A549 (cell line): ENCODE measurements around the gene ASIP. TPM values are rescaled to one million over a fixed set of nuclear protein-coding genes. Genes with fewer than 3 reads are reported as not detected.

Experiments
- ATAC-seq, 2 experiments: fragments of 200-7000 bp in 1 of 2; fragments of >200 bp in 1 of 2; cut with Nextera tagmentation in 1 of 2; cut with Tn5 transposase in 1 of 2; 3 replicates each; pipeline versions ENCODE4 v1.8.0 to v1.9.1; 2018 to 2020; ENCODE audit warnings: mild to moderate bottlenecking in 1 of 2, moderate library complexity in 1 of 2
- CTCF ChIA-PET: fragments of 300-600 bp; sonication (Branson Sonifier 250); formaldehyde crosslinking; extraction: SDS; loops from one replicate; lab custom pipeline; 2021; ENCODE audit warnings: antibody characterized with exemption, inconsistent platforms; lab: Yijun Ruan, JAX
- POLR2A ChIA-PET: fragments of 350-600 bp; formaldehyde crosslinking; extraction: SDS; loops from one replicate; lab custom pipeline; 2021; ENCODE audit warnings: antibody characterized with exemption, inconsistent platforms; lab: Yijun Ruan, JAX
- DNase-seq, 2 experiments: peaks; one replicate each; pipeline versions ENCODE4 v3.0.0 to v3.0.0-alpha.2; 2011 to 2016; ENCODE audit warnings: low read depth in 1 of 2, low spot score in 1 of 2
- FAIRE-seq: peaks from 2 replicates; lab custom pipeline; 2011; peaks lifted over from hg19 to GRCh38; lab: Jason Lieb, UNC
- H3K27ac ChIP-seq, 2 experiments: fragments of >200 bp; sonication (Bioruptor Twin); formaldehyde crosslinking; 3 replicates each; pipeline ENCODE4 v1.5.1; 2016 to 2017
- H3K4me1 ChIP-seq: fragments of >200 bp; sonication (Bioruptor Twin); formaldehyde crosslinking; 3 replicates; pipeline ENCODE4 v1.6.1; 2016
- H3K4me2 ChIP-seq: fragments of >200 bp; sonication (Bioruptor Twin); formaldehyde crosslinking; 3 replicates; pipeline ENCODE4 v1.6.1; 2016
- H3K4me3 ChIP-seq: fragments of >200 bp; sonication (Bioruptor Twin); formaldehyde crosslinking; 3 replicates; pipeline ENCODE4 v1.5.1; 2016
- H3K9me3 ChIP-seq: fragments of >200 bp; sonication (Bioruptor Twin); formaldehyde crosslinking; 3 replicates; pipeline ENCODE4 v1.6.1; 2016
- EHF ChIP-seq: fragments of 250-450 bp; sonication (Bioruptor Pico); IDR thresholded peaks from 2 replicates; pipeline ENCODE4 v1.5.0; 2020; ENCODE audit warnings: mild to moderate bottlenecking
- EHMT2 ChIP-seq: fragments of 200-600 bp; sonication (generic); IDR thresholded peaks from 2 replicates; pipeline ENCODE4 v1.6.1; 2016; ENCODE audit warnings: antibody characterized with exemption, low read depth, mild to moderate bottlenecking, moderate library complexity
- EP300 ChIP-seq, 2 experiments: fragments of >200 bp; sonication (Bioruptor Twin); formaldehyde crosslinking; IDR thresholded peaks; 2 replicates in 1 of 2; 3 replicates in 1 of 2; pipeline ENCODE4 v1.6.1; 2016 to 2017
- FOSL2 ChIP-seq, 2 experiments: fragments of 450-650 bp in 1 of 2; fragments of >200 bp in 1 of 2; sonication (Bioruptor Twin) in 1 of 2; formaldehyde crosslinking; IDR thresholded peaks; 2 replicates each; pipeline versions ENCODE4 v1.5.0 to v1.6.1; 2016 to 2020; ENCODE audit warnings: mild to moderate bottlenecking in 1 of 2, moderate library complexity in 1 of 2
- GATA3 ChIP-seq: IDR thresholded peaks from 2 replicates; pipeline ENCODE4 v1.6.1; 2012; ENCODE audit warnings: borderline replicate concordance
- HOXA7 ChIP-seq: fragments of 250-450 bp; sonication (Bioruptor Pico); IDR thresholded peaks from 2 replicates; pipeline ENCODE4 v1.5.0; 2020; ENCODE audit warnings: mild to moderate bottlenecking, moderate library complexity
- KDM1A ChIP-seq: fragments of 200-600 bp; sonication (generic); IDR thresholded peaks from 2 replicates; pipeline ENCODE4 v1.6.1; 2016; ENCODE audit warnings: low read depth, mild to moderate bottlenecking
- MYC ChIP-seq: IDR thresholded peaks from 2 replicates; pipeline ENCODE4 v1.6.1; 2012; ENCODE audit warnings: mild to moderate bottlenecking, inconsistent platforms, low read length, improper control_type of control experiment, borderline replicate concordance
- NFE2L2 ChIP-seq: fragments of 150-350 bp; conservative IDR thresholded peaks from 2 replicates; pipeline ENCODE4 v1.6.1; 2014; ENCODE audit warnings: low read length
- RARB ChIP-seq: fragments of 250-450 bp; sonication (Bioruptor Pico); IDR thresholded peaks from 2 replicates; pipeline ENCODE4 v1.8.0; 2021; ENCODE audit warnings: mild to moderate bottlenecking, moderate library complexity
- RCOR1 ChIP-seq: fragments of 150-350 bp; IDR thresholded peaks from 2 replicates; pipeline ENCODE4 v1.6.1; 2014; ENCODE audit warnings: antibody characterized with exemption, low read length, low read depth
- SREBF2 ChIP-seq: fragments of 450-650 bp; IDR thresholded peaks from 2 replicates; pipeline ENCODE4 v1.6.1; 2014; ENCODE audit warnings: mild to moderate bottlenecking, moderate library complexity
- ZFP36 ChIP-seq: fragments of 450-650 bp; IDR thresholded peaks from 2 replicates; pipeline ENCODE4 v1.6.1; 2014; ENCODE audit warnings: borderline replicate concordance; ENCODE audit not compliant: partially characterized antibody
- WGBS: methylation state at CpG from one replicate; pipeline ENCODE4 v1.1.6; 2017; ENCODE audit errors: missing lambda C conversion rate; 5-methylcytosine and 5-hydroxymethylcytosine counted together
- polyA plus RNA-seq, 4 experiments: library from polyadenylated mRNA; depleted of rRNA in 3 of 4; stranded (reverse); fragments of >200 nt; fragmentation: RNase III in 1 of 4; extraction: RNeasy Plus Mini Kit Qiagen cat#74134 plus additional on column Dnase treatment in 1 of 4; gene quantifications; 2 replicates in 3 of 4; 3 replicates in 1 of 4; pipeline ENCODE4 v1.2.3, GENCODE V29; 2011 to 2017
- TF ChIP-seq, protein P1 (sequence below): fragments of 200-600 bp; sonication (generic); IDR thresholded peaks from 2 replicates; pipeline ENCODE4 v1.6.1; 2016; ENCODE audit warnings: antibody characterized with exemption, mild to moderate bottlenecking, moderate library complexity
- TF ChIP-seq, protein P2 (sequence below): IDR thresholded peaks from 2 replicates; pipeline ENCODE4 v1.6.1; 2012
- TF ChIP-seq, protein P3 (sequence below): fragments of 250-450 bp; sonication (Bioruptor Pico); IDR thresholded peaks from 2 replicates; pipeline ENCODE4 v1.5.0; 2020; ENCODE audit warnings: low read depth, mild to moderate bottlenecking, moderate library complexity
- TF ChIP-seq, protein P4 (sequence below): IDR thresholded peaks from 2 replicates; pipeline ENCODE4 v1.6.1; 2012
- TF ChIP-seq, protein P5 (sequence below): fragments of 450-650 bp; IDR thresholded peaks from 2 replicates; pipeline ENCODE4 v1.6.1; 2014; ENCODE audit warnings: antibody characterized with exemption

ASIP gene
- polyA plus RNA-seq, 2 of the 4 experiments (the other 2 are of a cell fraction): not detected

DNA sequence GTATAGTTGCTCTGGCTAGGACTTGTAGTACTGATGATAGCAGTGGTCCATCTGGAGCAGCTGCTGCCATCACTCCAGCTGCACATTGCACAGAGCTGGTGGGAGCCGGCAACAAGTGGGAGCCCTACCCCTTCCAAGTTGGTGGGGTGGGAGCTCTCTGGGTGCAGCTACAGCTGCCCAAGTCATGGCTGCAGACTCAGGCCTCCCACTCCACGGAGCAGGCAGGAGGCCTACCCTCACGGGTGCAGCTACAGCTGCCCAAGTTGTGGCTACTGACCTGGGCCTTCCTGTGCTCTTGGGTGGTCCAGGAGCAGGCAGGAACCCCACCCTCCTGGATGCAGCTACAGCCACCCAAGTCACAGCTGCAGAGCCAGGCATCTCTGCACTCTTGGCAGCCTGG lies 32.1 kb upstream of the ASIP start (continued):
- TF ChIP-seq, protein P1, sequence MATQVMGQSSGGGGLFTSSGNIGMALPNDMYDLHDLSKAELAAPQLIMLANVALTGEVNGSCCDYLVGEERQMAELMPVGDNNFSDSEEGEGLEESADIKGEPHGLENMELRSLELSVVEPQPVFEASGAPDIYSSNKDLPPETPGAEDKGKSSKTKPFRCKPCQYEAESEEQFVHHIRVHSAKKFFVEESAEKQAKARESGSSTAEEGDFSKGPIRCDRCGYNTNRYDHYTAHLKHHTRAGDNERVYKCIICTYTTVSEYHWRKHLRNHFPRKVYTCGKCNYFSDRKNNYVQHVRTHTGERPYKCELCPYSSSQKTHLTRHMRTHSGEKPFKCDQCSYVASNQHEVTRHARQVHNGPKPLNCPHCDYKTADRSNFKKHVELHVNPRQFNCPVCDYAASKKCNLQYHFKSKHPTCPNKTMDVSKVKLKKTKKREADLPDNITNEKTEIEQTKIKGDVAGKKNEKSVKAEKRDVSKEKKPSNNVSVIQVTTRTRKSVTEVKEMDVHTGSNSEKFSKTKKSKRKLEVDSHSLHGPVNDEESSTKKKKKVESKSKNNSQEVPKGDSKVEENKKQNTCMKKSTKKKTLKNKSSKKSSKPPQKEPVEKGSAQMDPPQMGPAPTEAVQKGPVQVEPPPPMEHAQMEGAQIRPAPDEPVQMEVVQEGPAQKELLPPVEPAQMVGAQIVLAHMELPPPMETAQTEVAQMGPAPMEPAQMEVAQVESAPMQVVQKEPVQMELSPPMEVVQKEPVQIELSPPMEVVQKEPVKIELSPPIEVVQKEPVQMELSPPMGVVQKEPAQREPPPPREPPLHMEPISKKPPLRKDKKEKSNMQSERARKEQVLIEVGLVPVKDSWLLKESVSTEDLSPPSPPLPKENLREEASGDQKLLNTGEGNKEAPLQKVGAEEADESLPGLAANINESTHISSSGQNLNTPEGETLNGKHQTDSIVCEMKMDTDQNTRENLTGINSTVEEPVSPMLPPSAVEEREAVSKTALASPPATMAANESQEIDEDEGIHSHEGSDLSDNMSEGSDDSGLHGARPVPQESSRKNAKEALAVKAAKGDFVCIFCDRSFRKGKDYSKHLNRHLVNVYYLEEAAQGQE: no peak
- no peak for TF ChIP-seq EP300 (IDR thresholded peaks at IDR 0.05)
- TF ChIP-seq, protein P2, sequence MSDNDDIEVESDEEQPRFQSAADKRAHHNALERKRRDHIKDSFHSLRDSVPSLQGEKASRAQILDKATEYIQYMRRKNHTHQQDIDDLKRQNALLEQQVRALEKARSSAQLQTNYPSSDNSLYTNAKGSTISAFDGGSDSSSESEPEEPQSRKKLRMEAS: no peak

DNA sequence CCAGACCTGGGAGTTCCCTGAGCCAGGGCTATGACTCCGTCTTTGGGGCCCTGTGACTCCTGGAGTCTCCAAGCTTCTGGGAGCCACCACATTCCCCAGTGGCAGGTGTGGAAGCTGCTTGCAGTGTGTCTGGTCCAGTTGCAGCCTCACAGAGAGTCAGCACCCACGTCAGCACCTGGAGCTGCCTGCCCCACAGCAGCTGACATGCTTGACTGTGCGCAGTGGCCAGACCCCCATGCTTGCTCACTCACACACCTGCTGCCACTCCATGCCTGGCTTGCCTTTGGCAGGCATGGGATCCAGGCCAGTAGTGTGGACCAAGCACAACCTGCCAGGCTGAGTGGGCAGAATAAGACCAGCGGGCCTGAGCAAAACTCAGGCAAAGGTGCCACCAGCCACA lies 31.0 kb upstream of the ASIP start:
- no peak overlapping the region for H3K27ac ChIP-seq
- H3K4me2 ChIP-seq: no peak overlapping the region
- TF ChIP-seq FOSL2 (IDR thresholded peaks at IDR 0.05) (no peak), FOSL2 (CRISPR knock-in tag; IDR thresholded peaks at IDR 0.05) (no peak), EHMT2 (no peak), EHF (CRISPR knock-in tag) (no peak), GATA3 (no peak), MYC (no peak), SREBF2 (no peak), ZFP36 (no peak), RARB (CRISPR knock-in tag) (no peak), NFE2L2 (no peak), RCOR1 (no peak)
- TF ChIP-seq, protein P3, sequence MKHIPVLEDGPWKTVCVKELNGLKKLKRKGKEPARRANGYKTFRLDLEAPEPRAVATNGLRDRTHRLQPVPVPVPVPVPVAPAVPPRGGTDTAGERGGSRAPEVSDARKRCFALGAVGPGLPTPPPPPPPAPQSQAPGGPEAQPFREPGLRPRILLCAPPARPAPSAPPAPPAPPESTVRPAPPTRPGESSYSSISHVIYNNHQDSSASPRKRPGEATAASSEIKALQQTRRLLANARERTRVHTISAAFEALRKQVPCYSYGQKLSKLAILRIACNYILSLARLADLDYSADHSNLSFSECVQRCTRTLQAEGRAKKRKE (CRISPR knock-in tag): no peak
- TF ChIP-seq, protein P4, sequence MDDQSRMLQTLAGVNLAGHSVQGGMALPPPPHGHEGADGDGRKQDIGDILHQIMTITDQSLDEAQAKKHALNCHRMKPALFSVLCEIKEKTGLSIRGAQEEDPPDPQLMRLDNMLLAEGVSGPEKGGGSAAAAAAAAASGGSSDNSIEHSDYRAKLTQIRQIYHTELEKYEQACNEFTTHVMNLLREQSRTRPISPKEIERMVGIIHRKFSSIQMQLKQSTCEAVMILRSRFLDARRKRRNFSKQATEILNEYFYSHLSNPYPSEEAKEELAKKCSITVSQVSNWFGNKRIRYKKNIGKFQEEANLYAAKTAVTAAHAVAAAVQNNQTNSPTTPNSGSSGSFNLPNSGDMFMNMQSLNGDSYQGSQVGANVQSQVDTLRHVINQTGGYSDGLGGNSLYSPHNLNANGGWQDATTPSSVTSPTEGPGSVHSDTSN: no peak
- TF ChIP-seq, protein P2: no peak
- TF ChIP-seq, protein P5, sequence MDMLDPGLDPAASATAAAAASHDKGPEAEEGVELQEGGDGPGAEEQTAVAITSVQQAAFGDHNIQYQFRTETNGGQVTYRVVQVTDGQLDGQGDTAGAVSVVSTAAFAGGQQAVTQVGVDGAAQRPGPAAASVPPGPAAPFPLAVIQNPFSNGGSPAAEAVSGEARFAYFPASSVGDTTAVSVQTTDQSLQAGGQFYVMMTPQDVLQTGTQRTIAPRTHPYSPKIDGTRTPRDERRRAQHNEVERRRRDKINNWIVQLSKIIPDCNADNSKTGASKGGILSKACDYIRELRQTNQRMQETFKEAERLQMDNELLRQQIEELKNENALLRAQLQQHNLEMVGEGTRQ: no peak
- WGBS: 54% methylated on average over 3 of the region's 4 CpGs
- FAIRE-seq (no peak), DNase-seq (no peak), ATAC-seq (no peak)
- peaks cover 31% of the 10 kb centered on the region for H3K9me3 ChIP-seq
- no peaks in the 10 kb centered on the region for H3K4me1 ChIP-seq
- ChIA-PET CTCF (interaction anchor here (1.4 kb wide), 1 partner anchor 19 kb away, joined by 6 read pairs; no protein-coding TSS in a partner anchor), POLR2A (interaction anchor here (0.6 kb wide), 1 partner anchor 153 kb away, joined by 3 read pairs; the partner anchor contains the start of gene ITCH)
- H3K4me3 ChIP-seq: no peak overlapping the region

DNA sequence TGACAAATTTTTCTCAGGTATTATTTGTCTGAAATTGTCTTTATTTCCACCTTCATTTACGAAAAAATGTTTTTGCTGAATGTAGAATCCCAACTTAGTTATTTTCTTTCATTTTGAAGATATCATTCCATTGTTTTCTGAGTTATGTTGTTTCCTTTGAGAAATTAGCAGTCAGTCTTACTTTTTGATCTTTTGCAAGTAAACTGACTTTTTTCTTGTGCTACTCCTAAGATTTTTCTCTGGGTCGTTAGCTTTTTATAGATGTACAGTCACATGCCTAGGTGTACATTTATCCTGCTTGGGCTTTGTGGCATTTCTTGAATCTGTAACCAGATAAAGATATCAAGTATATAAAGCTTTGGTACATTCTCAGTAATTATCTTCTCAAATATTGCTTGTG lies 29.6 kb upstream of the ASIP start:
- peaks cover 2% of the 10 kb centered on the region; the same call in 2 of the 3 replicates for H3K4me1 ChIP-seq
- CTCF ChIA-PET: no interaction called here
- H3K27ac ChIP-seq: no peak overlapping the region
- WGBS: 7% methylated on average over 2 of the region's 2 CpGs
- H3K4me3 ChIP-seq: no peak overlapping the region
- DNase-seq (no peak), FAIRE-seq (no peak), ATAC-seq (no peak)
- POLR2A ChIA-PET: no interaction called here
- TF ChIP-seq HOXA7 (CRISPR knock-in tag): no peak
- TF ChIP-seq KDM1A: 0 out of 2 replicates have a peak, but pooled peaks have one; percentile 14
- TF ChIP-seq EP300 (IDR thresholded peaks at IDR 0.05): no peak
- H3K4me2 ChIP-seq: no peak overlapping the region
- H3K9me3 ChIP-seq: peaks cover 31% of the 10 kb centered on the region
